Measurements from ENCODE around the gene PSMB5. TPM values are rescaled to one million over a fixed set of nuclear protein-coding genes. Genes with fewer than 3 reads are reported as not detected.

PSMB5 gene
- total RNA-seq = 100 to 1,000 TPM; 135 to 155 (median 145) TPM

DNA sequence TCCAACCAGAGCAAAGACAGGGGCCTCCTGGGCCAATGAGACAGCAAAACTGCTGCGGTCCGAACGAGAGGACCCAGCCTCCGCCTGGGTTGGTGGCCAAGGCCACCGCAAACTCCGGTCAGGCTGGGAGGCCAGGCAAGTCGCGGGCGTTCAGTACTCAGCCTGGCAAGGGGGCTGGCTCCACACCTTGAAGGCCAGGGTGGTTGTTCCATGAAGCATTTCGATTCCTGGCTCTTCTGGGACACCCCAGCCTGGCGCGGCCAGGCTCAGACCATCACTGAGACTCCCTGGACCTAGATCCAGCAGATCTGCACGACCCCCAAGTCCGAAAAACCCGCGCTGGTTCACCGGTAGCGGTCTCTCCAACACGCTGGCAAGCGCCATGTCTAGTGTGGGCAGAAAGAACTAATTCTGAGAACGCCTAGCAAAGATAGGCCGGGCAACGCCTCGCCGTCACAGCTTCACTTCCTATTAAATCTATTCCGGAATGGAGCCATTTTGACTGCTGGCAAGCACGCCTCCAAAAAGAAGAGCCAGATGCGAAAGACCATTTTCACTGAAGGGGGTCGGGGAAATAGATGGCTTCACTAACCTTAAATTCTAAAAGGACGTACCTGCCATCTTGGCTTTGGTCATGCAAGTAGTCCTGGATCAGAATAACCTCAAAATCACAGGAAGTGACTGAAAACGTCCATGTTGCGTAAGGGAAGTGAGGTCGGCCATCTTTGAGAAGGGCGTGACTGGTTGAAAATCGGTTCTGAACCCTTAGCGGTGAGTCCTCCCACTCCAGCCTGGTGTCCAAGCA lies at the start of gene PSMB5:
TSS of gene PSMB5 (minus strand) at position 403 of the 805 bp plus-strand sequence. CDS start at position 384, 19 bp downstream.
- intact Hi-C loops (cut with DNase I) = no loop called here
- peak; percentile 98 for DNase-seq (ENCODE audit: extremely low spot score)
- 0% methylated on average over 15 of the region's 36 CpGs for WGBS
- Histone ChIP-seq H3K4me3 (peak within 1 kb of the TSS; percentile 73 to 87 (median 81)), H3K27ac (replicated peaks in 1 of 4) (peak within 1 kb of the TSS; percentile 88 to 95 (median 92)), H3K9me3 (no peaks in the 10 kb centered on the region), H3K4me1 (peaks cover 17 to 30% (median 21%) of the 10 kb centered on the region in 4 donors), H3K36me3 (peaks cover 15 to 37% (median 37%) of the 10 kb centered on the region in 4 donors), H3K27me3 (no peaks in the 10 kb centered on the region)
- TF ChIP-seq POLR2AphosphoS5 (IDR thresholded peaks at IDR 0.05) (peak; percentile 65 to 71), EP300 (IDR thresholded peaks at IDR 0.05) (no peak)
- TF ChIP-seq, protein P1, sequence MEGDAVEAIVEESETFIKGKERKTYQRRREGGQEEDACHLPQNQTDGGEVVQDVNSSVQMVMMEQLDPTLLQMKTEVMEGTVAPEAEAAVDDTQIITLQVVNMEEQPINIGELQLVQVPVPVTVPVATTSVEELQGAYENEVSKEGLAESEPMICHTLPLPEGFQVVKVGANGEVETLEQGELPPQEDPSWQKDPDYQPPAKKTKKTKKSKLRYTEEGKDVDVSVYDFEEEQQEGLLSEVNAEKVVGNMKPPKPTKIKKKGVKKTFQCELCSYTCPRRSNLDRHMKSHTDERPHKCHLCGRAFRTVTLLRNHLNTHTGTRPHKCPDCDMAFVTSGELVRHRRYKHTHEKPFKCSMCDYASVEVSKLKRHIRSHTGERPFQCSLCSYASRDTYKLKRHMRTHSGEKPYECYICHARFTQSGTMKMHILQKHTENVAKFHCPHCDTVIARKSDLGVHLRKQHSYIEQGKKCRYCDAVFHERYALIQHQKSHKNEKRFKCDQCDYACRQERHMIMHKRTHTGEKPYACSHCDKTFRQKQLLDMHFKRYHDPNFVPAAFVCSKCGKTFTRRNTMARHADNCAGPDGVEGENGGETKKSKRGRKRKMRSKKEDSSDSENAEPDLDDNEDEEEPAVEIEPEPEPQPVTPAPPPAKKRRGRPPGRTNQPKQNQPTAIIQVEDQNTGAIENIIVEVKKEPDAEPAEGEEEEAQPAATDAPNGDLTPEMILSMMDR (IDR thresholded peaks at IDR 0.05) = peak in 1 of 3 experiments; percentile 18

DNA sequence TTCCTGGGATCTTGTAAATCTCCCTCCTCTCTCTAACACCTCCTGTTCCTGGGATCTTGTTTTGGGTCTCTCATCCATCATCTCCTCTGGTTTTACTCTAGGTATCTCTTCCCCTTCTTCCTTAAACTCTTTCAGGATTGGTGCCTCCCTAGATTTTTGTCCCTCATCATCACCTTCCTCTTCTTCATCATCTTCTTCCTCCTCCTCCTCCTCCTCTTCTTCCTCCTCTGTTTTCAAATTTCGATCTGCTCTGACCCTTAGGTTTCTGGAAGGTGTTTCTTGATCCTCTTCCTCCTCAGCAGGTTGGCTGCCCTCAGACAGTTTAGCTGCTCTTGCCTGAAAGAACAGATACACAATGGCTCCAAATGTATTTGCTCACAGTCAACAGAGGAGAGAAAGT lies 45.8 kb upstream of the PSMB5 start:
- Histone ChIP-seq H3K9me3 (no peaks in the 10 kb centered on the region), H3K4me3 (no peak overlapping the region), H3K27me3 (no peaks in the 10 kb centered on the region), H3K27ac (replicated peaks in 1 of 4) (peak overlapping the region in 1 of 4 donors; percentile 63), H3K36me3 (peaks cover 90 to 100% (median 97%) of the 10 kb centered on the region in 4 donors), H3K4me1 (peaks cover 14 to 42% (median 36%) of the 10 kb centered on the region in 4 donors)
- TF ChIP-seq POLR2A (IDR thresholded peaks at IDR 0.05; ENCODE audit: low read depth) = no peak
- no peak for TF ChIP-seq POLR2AphosphoS5 (IDR thresholded peaks at IDR 0.05)
- intact Hi-C loops (cut with DNase I) = no loop called here
- WGBS = 82% methylated on average over 1 of the region's 1 CpG
- no peak for DNase-seq (ENCODE audit: extremely low spot score)

DNA sequence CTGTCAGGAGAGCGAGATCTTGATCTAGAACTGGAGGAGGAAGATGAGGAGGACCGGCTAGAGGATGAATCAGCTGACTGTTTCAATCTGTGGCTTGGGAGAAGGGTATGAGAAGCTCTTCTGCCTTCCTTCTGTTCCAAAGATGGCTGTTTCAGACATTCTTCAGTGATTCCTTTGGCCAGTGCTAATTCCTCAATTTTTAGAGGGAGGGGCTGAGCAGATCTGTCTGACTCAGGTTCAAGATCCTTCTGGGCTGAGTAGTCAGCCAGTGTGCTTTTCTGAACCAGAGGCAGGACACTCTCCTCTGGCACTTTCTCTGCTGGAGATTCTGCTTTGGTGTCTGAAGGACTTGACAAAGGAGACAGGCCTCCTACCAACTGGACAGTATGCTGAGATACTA lies 45.0 kb upstream of the PSMB5 start:
- Histone ChIP-seq H3K36me3 (peaks cover 89 to 100% (median 98%) of the 10 kb centered on the region in 4 donors), H3K9me3 (no peaks in the 10 kb centered on the region), H3K4me3 (no peak overlapping the region), H3K4me1 (peaks cover 14 to 42% (median 36%) of the 10 kb centered on the region in 4 donors), H3K27me3 (no peaks in the 10 kb centered on the region), H3K27ac (replicated peaks in 1 of 4) (peak overlapping the region; percentile 43 to 64 (median 62))
- WGBS = 83% methylated on average over 2 of the region's 2 CpGs
- intact Hi-C loops (cut with DNase I) = no loop called here
- TF ChIP-seq POLR2A (IDR thresholded peaks at IDR 0.05; ENCODE audit: low read depth) (no peak), EP300 (IDR thresholded peaks at IDR 0.05) (no peak), POLR2AphosphoS5 (IDR thresholded peaks at IDR 0.05) (no peak)
- TF ChIP-seq, protein P1 (IDR thresholded peaks at IDR 0.05) = no peak
- DNase-seq (ENCODE audit: extremely low spot score) = no peak

DNA sequence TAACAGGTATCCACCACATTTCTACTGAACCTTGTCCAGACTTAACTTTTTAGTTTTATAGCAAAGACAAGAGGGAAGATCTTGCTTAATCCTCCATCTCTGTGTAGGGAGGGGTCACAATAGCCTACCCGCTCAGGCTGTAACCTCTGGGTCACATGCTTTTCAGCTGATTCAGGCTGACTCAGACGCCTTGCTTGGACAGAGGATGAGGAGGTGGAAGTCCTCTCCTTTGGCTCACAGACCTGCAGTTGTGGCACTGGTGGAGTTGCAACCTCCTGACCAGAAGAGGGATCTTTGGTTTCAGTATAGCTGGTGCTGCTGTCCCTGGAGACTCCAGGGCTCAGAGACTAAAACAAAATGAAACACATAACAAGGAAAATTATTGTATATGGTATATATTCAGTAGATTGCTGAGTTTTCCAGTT lies 44.0 kb upstream of the PSMB5 start:
- intact Hi-C loops (cut with DNase I) = no loop called here
- no peak for DNase-seq (ENCODE audit: extremely low spot score)
- WGBS = 9% methylated on average over 2 of the region's 2 CpGs

DNA sequence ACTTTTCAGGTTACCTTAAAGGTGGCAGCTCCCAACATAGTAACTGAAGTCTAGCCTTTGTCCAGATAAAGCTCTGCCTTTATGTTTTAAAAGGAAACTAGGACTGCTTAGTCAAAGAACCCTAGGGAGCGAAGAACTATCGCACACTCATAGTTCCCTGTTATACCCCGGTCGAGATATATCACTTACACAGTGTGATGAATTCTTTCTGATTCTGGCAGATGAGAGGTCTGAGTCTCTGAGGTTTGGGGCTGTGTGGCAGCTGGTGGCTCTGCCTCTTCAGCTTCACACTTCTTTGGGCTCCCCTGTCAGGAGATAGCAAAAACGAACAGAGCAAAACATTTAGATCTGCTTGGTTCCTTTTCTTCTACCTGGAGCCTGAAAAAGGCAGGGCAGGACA lies 43.3 kb upstream of the PSMB5 start:
- intact Hi-C loops (cut with DNase I) = no loop called here
- H3K4me1 ChIP-seq = peaks cover 17 to 47% (median 38%) of the 10 kb centered on the region in 4 donors
- no peaks in the 10 kb centered on the region for H3K9me3 ChIP-seq
- H3K4me3 ChIP-seq = no peak overlapping the region
- WGBS = 76% methylated on average over 5 of the region's 5 CpGs
- TF ChIP-seq POLR2A (IDR thresholded peaks at IDR 0.05; ENCODE audit: low read depth) (no peak), EP300 (IDR thresholded peaks at IDR 0.05) (no peak), POLR2AphosphoS5 (IDR thresholded peaks at IDR 0.05) (no peak)
- TF ChIP-seq, protein P1 (IDR thresholded peaks at IDR 0.05) = no peak
- DNase-seq (ENCODE audit: extremely low spot score) = no peak
- H3K36me3 ChIP-seq = peaks cover 88 to 100% (median 99%) of the 10 kb centered on the region in 4 donors
- H3K27ac ChIP-seq (replicated peaks in 1 of 4) = peak overlapping the region; percentile 58 to 64 (median 62)
- no peaks in the 10 kb centered on the region for H3K27me3 ChIP-seq

More for the DNA sequence above, 44.0 kb upstream of the PSMB5 start:
- H3K9me3 ChIP-seq = no peaks in the 10 kb centered on the region
- no peak overlapping the region for H3K4me3 ChIP-seq
- TF ChIP-seq POLR2A (IDR thresholded peaks at IDR 0.05; ENCODE audit: low read depth) (no peak), POLR2AphosphoS5 (IDR thresholded peaks at IDR 0.05) (peak; percentile 69 to 79)
- TF ChIP-seq, protein P1 (IDR thresholded peaks at IDR 0.05) = no peak
- peaks cover 90 to 100% (median 99%) of the 10 kb centered on the region in 4 donors for H3K36me3 ChIP-seq
- H3K27me3 ChIP-seq = no peaks in the 10 kb centered on the region
- H3K27ac ChIP-seq (replicated peaks in 1 of 4) = peak overlapping the region; percentile 58 to 64 (median 62)
- H3K4me1 ChIP-seq = peaks cover 14 to 42% (median 36%) of the 10 kb centered on the region in 4 donors

All from esophagus muscularis mucosa (tissue), 4 donors.